ENCODE data around the gene NIM1K. TPM values are rescaled to one million over a fixed set of nuclear protein-coding genes. Genes with fewer than 3 reads are reported as not detected.

The NIM1K gene
- 6.0 TPM for total RNA-seq
- long read RNA-seq, partial matches to known transcripts = 0 of 10 reads
- long read RNA-seq, other reads (novel, unspliced or antisense) = 7 of 10 reads

DNA sequence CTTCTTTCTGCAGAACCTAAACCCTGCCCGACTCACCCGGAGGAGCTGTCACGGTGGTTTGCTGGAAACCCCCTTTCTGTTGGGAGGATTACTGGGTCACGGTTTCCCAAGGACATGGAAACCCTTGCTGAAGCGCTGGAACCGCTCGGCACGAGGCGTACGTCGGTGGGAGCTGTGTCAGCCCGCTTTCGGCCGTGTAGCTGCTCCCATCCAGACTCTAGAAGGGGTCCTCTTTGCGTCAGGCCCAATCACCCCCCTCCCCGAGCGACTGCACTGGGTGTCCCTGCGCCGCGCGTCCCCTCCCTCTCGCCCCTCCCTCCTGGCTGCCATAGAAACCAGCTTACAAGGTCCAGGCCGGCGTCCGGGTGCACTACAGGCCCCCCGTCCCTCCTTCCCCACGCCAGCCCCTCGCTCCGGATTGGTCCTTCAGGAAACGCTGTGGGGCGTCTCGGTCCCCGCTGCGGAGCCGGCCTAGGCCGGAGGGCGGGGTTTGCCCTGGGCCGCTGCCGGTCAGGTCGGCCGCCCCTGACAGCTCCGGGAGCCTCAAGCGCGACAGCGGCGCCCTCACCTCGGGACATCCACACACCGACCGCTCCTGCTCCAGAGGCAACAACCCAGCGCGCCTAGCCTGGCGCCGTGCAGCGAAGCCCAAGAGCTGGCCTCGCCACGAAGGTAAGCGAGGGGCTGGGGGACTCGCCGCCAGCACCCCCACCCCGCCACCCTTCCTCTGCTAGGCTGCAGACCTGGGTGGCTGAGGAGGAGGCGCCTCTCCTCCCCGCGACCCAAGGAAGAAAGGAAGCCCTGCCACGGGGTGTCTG is at the start of gene NIM1K:
NIM1K (plus strand) TSS at position 486 of the 818 bp plus-strand sequence. CDS start 53,551 bp downstream, outside the sequence.
- ATAC-seq (peak; percentile 92), DNase-seq (peak; percentile 82)
- H3K4me3 ChIP-seq = peak within 1 kb of the TSS; percentile 53
- no peak within 1 kb of the TSS for H3K27ac ChIP-seq
- intact Hi-C loops (cut with DNase I) = no loop called here
- no peaks in the 10 kb centered on the region for H3K36me3 ChIP-seq
- H3K27me3 ChIP-seq = peaks cover 10% of the 10 kb centered on the region
- TF ChIP-seq, protein P1, sequence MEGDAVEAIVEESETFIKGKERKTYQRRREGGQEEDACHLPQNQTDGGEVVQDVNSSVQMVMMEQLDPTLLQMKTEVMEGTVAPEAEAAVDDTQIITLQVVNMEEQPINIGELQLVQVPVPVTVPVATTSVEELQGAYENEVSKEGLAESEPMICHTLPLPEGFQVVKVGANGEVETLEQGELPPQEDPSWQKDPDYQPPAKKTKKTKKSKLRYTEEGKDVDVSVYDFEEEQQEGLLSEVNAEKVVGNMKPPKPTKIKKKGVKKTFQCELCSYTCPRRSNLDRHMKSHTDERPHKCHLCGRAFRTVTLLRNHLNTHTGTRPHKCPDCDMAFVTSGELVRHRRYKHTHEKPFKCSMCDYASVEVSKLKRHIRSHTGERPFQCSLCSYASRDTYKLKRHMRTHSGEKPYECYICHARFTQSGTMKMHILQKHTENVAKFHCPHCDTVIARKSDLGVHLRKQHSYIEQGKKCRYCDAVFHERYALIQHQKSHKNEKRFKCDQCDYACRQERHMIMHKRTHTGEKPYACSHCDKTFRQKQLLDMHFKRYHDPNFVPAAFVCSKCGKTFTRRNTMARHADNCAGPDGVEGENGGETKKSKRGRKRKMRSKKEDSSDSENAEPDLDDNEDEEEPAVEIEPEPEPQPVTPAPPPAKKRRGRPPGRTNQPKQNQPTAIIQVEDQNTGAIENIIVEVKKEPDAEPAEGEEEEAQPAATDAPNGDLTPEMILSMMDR (IDR thresholded peaks at IDR 0.05) = no peak
- H3K4me1 ChIP-seq = peaks cover 14% of the 10 kb centered on the region
- H3K9me3 ChIP-seq = no peaks in the 10 kb centered on the region

DNA sequence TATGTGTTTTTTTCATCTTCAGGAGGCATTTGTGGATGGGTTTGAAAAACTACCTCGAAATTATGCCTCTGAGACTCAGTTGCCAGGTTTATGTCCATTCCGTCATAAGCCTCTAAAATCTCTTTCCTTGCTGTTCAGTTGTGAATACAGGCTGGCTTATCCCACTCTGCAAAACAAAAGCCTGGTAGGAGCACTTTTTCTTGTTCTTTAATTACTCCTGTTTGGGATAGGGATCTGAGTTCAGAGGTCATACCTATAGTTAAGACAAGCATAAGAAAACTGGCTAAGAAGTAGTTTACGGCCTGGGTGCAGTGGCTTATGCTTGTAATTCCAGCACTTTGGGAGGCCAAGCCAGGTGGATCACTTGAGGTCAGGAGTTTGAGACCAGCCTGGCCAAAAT is 47.0 kb upstream of the NIM1K start:
- intact Hi-C loops (cut with DNase I) = no loop called here
- peaks cover 30% of the 10 kb centered on the region for H3K36me3 ChIP-seq
- TF ChIP-seq, protein P1 (IDR thresholded peaks at IDR 0.05) = no peak
- no peaks in the 10 kb centered on the region for H3K9me3 ChIP-seq
- H3K27ac ChIP-seq = no peak overlapping the region
- ATAC-seq = no peak
- no peaks in the 10 kb centered on the region for H3K4me1 ChIP-seq
- DNase-seq = no peak
- no peaks in the 10 kb centered on the region for H3K27me3 ChIP-seq
- H3K4me3 ChIP-seq = no peak overlapping the region

GRCh38 chr5:43146958-43147357 is 45.1 kb upstream of the NIM1K start:
- ATAC-seq (no peak), DNase-seq (no peak)
- Histone ChIP-seq H3K27ac (no peak overlapping the region), H3K27me3 (no peaks in the 10 kb centered on the region), H3K36me3 (peaks cover 12% of the 10 kb centered on the region), H3K4me3 (no peak overlapping the region), H3K4me1 (no peaks in the 10 kb centered on the region), H3K9me3 (no peaks in the 10 kb centered on the region)
- intact Hi-C loops (cut with DNase I) = no loop called here
- TF ChIP-seq, protein P1 (IDR thresholded peaks at IDR 0.05) = no peak

DNA sequence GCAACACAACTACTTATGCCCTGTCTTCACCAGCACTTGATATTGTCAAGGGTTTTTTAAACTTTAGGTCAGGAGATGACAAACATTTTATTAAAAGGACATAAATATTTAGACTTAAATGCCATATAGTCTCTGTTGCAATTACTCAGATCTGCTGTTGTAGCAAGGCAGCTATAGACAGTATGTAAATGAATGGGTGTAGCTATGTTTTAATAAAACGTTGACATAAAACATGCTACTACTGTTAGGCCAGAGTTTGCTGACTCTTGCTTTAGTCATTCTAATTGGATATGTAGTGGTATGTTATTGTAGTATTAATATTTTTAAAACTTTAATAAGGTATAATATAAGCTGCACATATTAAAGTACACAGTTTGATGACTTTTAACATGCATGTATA is 43.6 kb upstream of the NIM1K start:
- TF ChIP-seq, protein P1 (IDR thresholded peaks at IDR 0.05) = no peak
- DNase-seq (no peak), ATAC-seq (no peak)
- H3K27ac ChIP-seq = no peak overlapping the region
- H3K9me3 ChIP-seq = no peaks in the 10 kb centered on the region
- peaks cover 12% of the 10 kb centered on the region for H3K36me3 ChIP-seq
- intact Hi-C loops (cut with DNase I) = no loop called here
- H3K4me1 ChIP-seq = no peaks in the 10 kb centered on the region
- no peak overlapping the region for H3K4me3 ChIP-seq
- H3K27me3 ChIP-seq = no peaks in the 10 kb centered on the region

DNA sequence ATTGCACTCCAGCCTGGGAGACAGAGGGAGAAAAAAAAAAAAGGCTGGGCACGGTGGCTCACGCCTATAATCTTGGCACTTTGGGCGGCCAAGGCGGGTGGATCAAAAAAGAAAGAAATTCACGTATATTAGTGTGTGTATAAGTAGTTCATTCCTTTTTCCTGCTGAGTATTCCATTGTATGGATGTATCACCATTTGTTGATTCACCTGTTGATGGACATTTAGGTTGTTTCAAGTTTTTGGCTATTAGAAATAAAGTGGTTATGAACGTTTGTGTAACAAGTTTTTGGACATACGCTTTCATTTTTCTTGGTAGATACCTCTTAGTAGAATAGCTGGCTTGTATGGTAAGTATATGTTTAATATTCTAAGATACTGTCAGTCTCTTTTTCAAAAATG is 42.8 kb upstream of the NIM1K start:
- no peak overlapping the region for H3K27ac ChIP-seq
- H3K27me3 ChIP-seq = no peaks in the 10 kb centered on the region
- no peak for DNase-seq
- ATAC-seq = no peak
- intact Hi-C loops (cut with DNase I) = no loop called here
- no peaks in the 10 kb centered on the region for H3K9me3 ChIP-seq
- H3K4me3 ChIP-seq = no peak overlapping the region
- peaks cover 12% of the 10 kb centered on the region for H3K36me3 ChIP-seq
- TF ChIP-seq, protein P1 (IDR thresholded peaks at IDR 0.05) = no peak
- no peaks in the 10 kb centered on the region for H3K4me1 ChIP-seq
